Vein endothelial cell (primary cell): ENCODE data around the gene SMARCA1. TPM values are rescaled to one million over a fixed set of nuclear protein-coding genes. Genes with fewer than 3 reads are reported as not detected.

Source experiments
- small RNA-seq: library from RNA; depleted of rRNA; stranded (forward); fragments of <200 nt; gene quantifications from one replicate; pipeline ENCODE3, GENCODE V24; 2012
- total RNA-seq: library from RNA; depleted of rRNA; stranded (reverse); fragments of >200 nt; gene quantifications from 2 replicates; pipeline ENCODE4 v1.2.3, GENCODE V29; 2012

Gene SMARCA1, protein sequence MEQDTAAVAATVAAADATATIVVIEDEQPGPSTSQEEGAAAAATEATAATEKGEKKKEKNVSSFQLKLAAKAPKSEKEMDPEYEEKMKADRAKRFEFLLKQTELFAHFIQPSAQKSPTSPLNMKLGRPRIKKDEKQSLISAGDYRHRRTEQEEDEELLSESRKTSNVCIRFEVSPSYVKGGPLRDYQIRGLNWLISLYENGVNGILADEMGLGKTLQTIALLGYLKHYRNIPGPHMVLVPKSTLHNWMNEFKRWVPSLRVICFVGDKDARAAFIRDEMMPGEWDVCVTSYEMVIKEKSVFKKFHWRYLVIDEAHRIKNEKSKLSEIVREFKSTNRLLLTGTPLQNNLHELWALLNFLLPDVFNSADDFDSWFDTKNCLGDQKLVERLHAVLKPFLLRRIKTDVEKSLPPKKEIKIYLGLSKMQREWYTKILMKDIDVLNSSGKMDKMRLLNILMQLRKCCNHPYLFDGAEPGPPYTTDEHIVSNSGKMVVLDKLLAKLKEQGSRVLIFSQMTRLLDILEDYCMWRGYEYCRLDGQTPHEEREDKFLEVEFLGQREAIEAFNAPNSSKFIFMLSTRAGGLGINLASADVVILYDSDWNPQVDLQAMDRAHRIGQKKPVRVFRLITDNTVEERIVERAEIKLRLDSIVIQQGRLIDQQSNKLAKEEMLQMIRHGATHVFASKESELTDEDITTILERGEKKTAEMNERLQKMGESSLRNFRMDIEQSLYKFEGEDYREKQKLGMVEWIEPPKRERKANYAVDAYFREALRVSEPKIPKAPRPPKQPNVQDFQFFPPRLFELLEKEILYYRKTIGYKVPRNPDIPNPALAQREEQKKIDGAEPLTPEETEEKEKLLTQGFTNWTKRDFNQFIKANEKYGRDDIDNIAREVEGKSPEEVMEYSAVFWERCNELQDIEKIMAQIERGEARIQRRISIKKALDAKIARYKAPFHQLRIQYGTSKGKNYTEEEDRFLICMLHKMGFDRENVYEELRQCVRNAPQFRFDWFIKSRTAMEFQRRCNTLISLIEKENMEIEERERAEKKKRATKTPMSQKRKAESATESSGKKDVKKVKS
- 28.3 and 31.7 TPM in 2 replicates for total RNA-seq

DNA sequence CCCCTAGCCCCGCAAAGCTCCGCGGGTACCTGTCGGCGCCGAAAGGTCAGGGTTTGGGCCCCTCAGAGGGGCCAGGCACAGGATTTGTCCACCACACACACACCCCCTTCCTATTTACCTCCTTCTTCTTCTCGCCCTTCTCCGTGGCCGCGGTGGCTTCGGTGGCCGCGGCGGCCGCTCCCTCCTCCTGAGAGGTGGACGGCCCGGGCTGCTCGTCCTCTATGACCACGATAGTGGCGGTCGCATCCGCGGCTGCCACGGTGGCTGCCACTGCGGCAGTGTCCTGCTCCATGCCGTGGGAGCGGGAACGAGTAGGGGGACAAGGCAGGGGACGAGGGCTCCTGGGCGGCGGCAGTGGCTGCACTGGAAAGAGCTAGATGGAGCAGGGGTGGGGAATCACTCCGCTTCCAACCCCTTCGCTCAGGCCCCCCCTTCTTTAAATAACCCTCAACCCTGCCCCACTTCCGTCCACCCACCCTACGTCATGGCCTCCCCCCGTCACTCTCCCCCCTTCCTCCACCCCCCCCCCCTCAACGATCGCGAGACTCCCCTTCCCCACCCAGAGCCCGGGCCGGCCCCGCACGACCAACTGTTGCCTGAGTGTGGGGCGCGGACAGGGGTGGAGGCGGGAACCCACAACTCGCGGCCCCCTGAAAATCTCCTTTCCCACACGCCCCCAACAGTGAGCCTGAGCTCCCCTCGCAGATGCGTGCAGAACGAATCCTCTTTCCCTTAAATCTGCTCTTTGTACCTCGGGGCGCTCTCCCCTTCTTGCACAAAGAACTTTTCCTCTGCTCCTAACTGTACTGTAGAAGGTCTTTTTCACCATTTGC, at the start of gene SMARCA1:
TSS of gene SMARCA1 (minus strand) at position 412 of the 833 bp plus-strand sequence. CDS start at position 292, 120 bp downstream.

DNA sequence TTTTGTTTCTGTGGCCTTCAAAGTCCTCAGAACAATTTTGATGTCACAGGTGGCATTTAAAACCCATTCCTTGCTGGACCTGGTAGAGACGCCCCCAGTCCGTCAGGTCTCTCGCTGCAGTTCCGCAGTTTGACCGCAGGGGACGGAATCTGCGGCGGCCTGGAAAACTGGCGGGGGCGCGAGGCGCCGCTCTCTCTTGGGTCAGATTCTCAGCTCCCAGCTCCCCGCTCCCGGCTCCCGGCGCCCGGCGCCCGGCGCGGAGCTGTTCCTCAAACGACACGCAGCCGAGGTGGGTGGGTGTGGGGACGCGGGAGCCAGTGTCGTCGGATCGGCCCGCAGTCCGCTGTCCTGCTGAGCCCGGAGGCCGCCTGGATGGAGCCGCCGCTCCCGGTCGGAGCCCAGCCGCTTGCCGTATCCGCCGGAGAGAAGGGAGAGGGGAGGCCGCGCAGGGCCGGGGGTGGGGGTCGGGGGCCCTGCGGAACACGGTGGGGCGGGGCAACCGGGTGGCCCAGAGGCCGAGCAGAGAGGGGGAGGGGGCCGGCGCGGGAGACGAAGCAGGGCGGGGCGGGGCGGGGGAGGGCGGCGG, 16.9 kb upstream of the SMARCA1 start, which contains the start of gene OCRL:
TSS of gene OCRL (plus strand) at position 192 of the 586 bp plus-strand sequence. CDS start at position 373, 181 bp downstream.

Small RNA genes lying within 50 kb of the gene (small RNA-seq; reads per million reads assigned to genes)
- not detected for gene RF01169
- not detected for gene RNA5SP513
- gene RPS26P56: not detected

Other genes with a start within 250 kb of the SMARCA1 start
- 17.4 and 18.9 TPM in 2 replicates for gene OCRL, start 16.8 kb upstream of the SMARCA1 start, total RNA-seq
- gene APLN, start 131.5 kb upstream of the SMARCA1 start, total RNA-seq: 237 and 274 TPM in 2 replicates
- not detected in 2 replicates for gene XPNPEP2, start 215.5 kb upstream of the SMARCA1 start, total RNA-seq